Ishikawa (cell line): ENCODE data around the gene RNF115.

Source experiments
- CEBPB ChIP-seq: IDR thresholded peaks from 2 replicates; pipeline ENCODE4 v1.6.1; 2012
- CREB1 ChIP-seq: IDR thresholded peaks from 2 replicates; pipeline ENCODE4 v1.6.1; 2012; ENCODE audit warnings: low read depth
- EGR1 ChIP-seq: IDR thresholded peaks from 2 replicates; pipeline ENCODE4 v1.6.1; 2012
- EP300 ChIP-seq: IDR thresholded peaks from 2 replicates; pipeline ENCODE4 v1.6.1; 2012; ENCODE audit warnings: borderline replicate concordance
- FOXM1 ChIP-seq: IDR thresholded peaks from 2 replicates; pipeline ENCODE4 v1.6.1; 2012; ENCODE audit warnings: low read depth, borderline replicate concordance
- NFIC ChIP-seq: IDR thresholded peaks from 2 replicates; pipeline ENCODE4 v1.6.1; 2012
- RAD21 ChIP-seq: IDR thresholded peaks from 2 replicates; pipeline ENCODE4 v1.6.1; 2012; ENCODE audit warnings: low read depth
- TAF1 ChIP-seq: IDR thresholded peaks from 2 replicates; pipeline ENCODE4 v1.6.1; 2012; ENCODE audit warnings: low read depth, mild to moderate bottlenecking
- TCF12 ChIP-seq: IDR thresholded peaks from 2 replicates; pipeline ENCODE4 v1.6.1; 2012; ENCODE audit warnings: low read depth
- TEAD4 ChIP-seq: IDR thresholded peaks from 2 replicates; pipeline ENCODE4 v1.6.1; 2012
- YY1 ChIP-seq: IDR thresholded peaks from 2 replicates; pipeline ENCODE4 v1.6.1; 2012; ENCODE audit warnings: low read depth
- ZBTB7A ChIP-seq: IDR thresholded peaks from 2 replicates; pipeline ENCODE4 v1.6.1; 2012; ENCODE audit warnings: low read depth
- TF ChIP-seq, protein P1 (sequence below): IDR thresholded peaks from 2 replicates; pipeline ENCODE4 v1.6.1; 2012; ENCODE audit warnings: low read depth, mild to moderate bottlenecking
- TF ChIP-seq, protein P2 (sequence below): IDR thresholded peaks from 2 replicates; pipeline ENCODE4 v1.6.1; 2012
- TF ChIP-seq, protein P3 (sequence below): IDR thresholded peaks from 2 replicates; pipeline ENCODE4 v1.6.1; 2012

RNF115 gene

DNA sequence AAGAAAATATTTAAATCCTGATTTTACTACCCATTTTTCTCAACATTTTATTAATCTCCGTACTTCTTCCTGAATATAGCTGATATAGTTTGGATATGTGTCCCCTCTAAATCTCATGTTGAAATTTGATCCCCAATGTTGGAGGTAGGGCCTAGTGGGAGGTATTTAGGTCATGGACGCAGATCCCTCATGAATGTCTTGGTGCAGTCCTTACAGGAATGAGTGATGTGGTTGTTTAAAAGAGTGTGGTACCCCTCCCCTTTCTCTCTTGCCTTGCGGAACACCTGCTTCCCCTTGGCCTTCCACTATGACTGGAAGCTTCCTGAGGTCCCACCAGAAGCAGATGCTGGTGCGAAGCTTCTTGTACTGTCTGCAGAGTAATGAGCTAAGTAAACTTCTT, 17.5 kb downstream of the RNF115 start:
- TF ChIP-seq TAF1 = no peak
- TF ChIP-seq FOXM1 = no peak

DNA sequence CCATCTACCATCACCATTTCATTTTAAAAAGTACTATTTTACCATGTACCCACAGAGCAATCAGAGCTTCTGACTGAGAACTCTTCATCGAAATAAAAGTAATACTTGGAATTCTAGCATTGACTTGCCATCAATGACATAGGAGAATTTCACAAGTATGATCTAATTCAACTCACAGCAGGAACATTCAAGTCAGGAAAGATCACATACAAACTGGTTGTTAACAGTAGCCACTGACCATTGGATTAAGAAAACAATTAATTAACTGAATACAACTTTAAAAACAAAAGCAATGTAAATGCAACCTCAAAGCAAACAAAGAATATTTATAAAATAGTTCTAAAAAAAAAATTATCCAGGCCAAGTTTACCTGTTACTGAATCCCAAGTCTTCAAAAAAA, 18.8 kb downstream of the RNF115 start:
- TF ChIP-seq EGR1 = no peak
- TF ChIP-seq TAF1 = no peak
- TF ChIP-seq YY1 = no peak
- TF ChIP-seq CEBPB = no peak

DNA sequence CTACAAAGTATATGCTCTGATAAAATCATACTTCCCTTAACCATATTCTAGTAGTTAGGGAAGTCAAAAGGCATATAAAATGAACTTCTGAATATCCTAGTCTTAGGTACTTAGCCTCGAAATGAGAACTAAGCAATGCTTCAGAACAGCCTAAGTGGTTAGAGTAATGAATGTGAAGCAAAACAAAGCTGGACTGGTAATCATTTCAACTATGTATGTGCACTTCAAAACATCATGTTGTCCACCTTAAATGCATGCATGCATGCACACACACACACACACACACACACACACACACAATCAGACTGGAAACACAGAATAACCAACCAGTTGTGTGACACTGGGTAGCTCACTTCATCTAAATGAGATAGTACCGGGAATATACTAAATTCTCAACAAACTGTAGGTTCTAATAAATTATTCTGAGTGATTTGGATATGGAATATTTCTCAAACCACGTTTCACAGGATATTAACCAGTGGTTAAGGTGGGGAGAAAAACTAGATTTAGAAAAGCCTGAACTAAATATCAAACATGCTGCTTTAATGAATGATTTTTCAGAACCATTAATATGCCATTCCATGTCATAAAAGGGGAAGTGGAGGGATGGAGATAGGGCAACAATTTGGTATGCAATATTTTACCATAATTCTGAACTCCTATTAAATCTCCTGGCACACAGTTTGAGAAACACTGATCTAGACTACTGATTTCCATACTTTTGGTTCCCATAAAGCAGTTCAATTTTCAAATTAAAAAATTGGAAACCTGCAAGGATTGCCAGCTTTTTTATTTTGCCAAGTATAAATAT, 19.5 kb downstream of the RNF115 start:
- TF ChIP-seq CEBPB = no peak
- no peak for TF ChIP-seq NFIC
- no peak for TF ChIP-seq RAD21
- no peak for TF ChIP-seq ZBTB7A
- TF ChIP-seq, protein P1, sequence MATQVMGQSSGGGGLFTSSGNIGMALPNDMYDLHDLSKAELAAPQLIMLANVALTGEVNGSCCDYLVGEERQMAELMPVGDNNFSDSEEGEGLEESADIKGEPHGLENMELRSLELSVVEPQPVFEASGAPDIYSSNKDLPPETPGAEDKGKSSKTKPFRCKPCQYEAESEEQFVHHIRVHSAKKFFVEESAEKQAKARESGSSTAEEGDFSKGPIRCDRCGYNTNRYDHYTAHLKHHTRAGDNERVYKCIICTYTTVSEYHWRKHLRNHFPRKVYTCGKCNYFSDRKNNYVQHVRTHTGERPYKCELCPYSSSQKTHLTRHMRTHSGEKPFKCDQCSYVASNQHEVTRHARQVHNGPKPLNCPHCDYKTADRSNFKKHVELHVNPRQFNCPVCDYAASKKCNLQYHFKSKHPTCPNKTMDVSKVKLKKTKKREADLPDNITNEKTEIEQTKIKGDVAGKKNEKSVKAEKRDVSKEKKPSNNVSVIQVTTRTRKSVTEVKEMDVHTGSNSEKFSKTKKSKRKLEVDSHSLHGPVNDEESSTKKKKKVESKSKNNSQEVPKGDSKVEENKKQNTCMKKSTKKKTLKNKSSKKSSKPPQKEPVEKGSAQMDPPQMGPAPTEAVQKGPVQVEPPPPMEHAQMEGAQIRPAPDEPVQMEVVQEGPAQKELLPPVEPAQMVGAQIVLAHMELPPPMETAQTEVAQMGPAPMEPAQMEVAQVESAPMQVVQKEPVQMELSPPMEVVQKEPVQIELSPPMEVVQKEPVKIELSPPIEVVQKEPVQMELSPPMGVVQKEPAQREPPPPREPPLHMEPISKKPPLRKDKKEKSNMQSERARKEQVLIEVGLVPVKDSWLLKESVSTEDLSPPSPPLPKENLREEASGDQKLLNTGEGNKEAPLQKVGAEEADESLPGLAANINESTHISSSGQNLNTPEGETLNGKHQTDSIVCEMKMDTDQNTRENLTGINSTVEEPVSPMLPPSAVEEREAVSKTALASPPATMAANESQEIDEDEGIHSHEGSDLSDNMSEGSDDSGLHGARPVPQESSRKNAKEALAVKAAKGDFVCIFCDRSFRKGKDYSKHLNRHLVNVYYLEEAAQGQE = no peak
- TF ChIP-seq CREB1 = no peak
- TF ChIP-seq, protein P2, sequence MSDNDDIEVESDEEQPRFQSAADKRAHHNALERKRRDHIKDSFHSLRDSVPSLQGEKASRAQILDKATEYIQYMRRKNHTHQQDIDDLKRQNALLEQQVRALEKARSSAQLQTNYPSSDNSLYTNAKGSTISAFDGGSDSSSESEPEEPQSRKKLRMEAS = no peak
- TF ChIP-seq TEAD4 = no peak
- no peak for TF ChIP-seq TAF1
- no peak for TF ChIP-seq TCF12
- TF ChIP-seq EGR1 = no peak
- TF ChIP-seq, protein P3, sequence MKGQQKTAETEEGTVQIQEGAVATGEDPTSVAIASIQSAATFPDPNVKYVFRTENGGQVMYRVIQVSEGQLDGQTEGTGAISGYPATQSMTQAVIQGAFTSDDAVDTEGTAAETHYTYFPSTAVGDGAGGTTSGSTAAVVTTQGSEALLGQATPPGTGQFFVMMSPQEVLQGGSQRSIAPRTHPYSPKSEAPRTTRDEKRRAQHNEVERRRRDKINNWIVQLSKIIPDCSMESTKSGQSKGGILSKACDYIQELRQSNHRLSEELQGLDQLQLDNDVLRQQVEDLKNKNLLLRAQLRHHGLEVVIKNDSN = no peak
- TF ChIP-seq YY1 = no peak
- no peak for TF ChIP-seq FOXM1
- no peak for TF ChIP-seq EP300

DNA sequence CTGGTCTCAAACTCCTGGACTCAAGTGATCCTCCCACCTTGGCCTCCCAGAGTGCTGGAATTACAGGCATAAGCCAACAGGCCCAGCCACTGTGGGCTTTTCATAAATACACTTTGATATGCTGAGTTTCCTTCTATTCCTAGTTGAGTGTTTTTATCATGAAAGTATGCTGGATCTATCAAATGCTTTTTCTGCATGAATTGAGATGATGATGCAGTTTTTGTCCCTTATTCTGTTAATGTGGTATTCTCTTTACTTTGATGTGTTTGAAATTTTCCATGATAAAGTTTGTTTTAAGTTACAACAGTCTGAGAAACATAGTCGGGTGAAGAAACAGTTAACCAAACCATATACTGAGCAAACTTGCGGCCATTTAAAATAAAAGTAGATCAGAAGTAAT, 24.1 kb downstream of the RNF115 start:
- no peak for TF ChIP-seq EP300
- TF ChIP-seq ZBTB7A = no peak
- no peak for TF ChIP-seq CEBPB
- no peak for TF ChIP-seq FOXM1
- TF ChIP-seq EGR1 = no peak
- TF ChIP-seq YY1 = no peak
- TF ChIP-seq CREB1 = no peak
- TF ChIP-seq, protein P1 = no peak
- TF ChIP-seq TCF12 = no peak
- no peak for TF ChIP-seq TEAD4
- TF ChIP-seq RAD21 = no peak
- TF ChIP-seq, protein P2 = no peak
- no peak for TF ChIP-seq NFIC
- TF ChIP-seq, protein P3 = no peak

DNA sequence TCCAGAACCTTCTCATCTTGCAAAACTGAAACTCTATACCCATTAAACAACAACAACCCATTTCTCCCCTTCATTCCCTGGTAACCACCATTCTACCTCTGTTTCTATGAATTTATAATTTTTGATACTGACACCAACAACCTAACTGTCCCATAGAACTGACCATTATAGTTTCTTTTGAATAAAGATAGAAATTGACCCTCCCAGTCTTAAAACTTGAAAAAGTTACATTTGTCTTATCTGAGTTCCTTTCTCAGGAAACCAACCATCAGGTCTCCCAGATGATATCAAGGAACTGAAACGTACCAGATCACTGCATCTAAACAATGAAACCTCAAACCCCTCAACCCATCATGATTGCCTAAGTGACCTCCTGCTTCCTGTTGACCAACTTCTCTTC, 27.1 kb downstream of the RNF115 start:
- TF ChIP-seq, protein P3 = no peak
- no peak for TF ChIP-seq NFIC
- no peak for TF ChIP-seq TCF12
- no peak for TF ChIP-seq EP300
- TF ChIP-seq EGR1 = no peak
- no peak for TF ChIP-seq FOXM1
- no peak for TF ChIP-seq ZBTB7A
- no peak for TF ChIP-seq RAD21
- no peak for TF ChIP-seq CEBPB
- TF ChIP-seq, protein P1 = no peak
- no peak for TF ChIP-seq CREB1
- no peak for TF ChIP-seq TEAD4
